HG03571 (cell line): ENCODE data around the gene ABCA13.

Experiments
- ATAC-seq: cut with Tn5 transposase; IDR thresholded peaks from one replicate; pipeline ENCODE4 v1.9.1; 2021; ENCODE audit not compliant: unreplicated experiment

ABCA13 gene

GRCh38 chr7:48296966-48297365, 125.7 kb downstream of the ABCA13 start:
- no peak for ATAC-seq

DNA sequence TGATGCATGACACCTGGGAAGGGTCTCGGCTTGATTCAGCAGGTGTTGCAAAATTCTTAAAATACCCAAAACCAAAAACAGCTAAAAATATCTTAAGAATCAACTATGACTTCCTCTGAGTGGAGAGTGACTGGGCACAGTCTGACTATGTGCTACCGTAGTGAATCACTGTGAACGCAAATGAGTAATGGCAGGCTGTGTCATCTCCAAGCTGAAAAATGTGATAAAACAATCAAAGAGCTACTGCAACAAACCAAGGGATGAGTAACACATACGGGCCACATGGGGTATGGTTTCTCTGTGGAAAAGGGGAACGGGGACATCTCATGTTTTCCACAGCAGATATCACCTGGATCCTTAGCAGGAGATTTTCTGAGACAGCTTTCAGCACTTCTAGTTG, 127.5 kb downstream of the ABCA13 start:
- no peak for ATAC-seq

DNA sequence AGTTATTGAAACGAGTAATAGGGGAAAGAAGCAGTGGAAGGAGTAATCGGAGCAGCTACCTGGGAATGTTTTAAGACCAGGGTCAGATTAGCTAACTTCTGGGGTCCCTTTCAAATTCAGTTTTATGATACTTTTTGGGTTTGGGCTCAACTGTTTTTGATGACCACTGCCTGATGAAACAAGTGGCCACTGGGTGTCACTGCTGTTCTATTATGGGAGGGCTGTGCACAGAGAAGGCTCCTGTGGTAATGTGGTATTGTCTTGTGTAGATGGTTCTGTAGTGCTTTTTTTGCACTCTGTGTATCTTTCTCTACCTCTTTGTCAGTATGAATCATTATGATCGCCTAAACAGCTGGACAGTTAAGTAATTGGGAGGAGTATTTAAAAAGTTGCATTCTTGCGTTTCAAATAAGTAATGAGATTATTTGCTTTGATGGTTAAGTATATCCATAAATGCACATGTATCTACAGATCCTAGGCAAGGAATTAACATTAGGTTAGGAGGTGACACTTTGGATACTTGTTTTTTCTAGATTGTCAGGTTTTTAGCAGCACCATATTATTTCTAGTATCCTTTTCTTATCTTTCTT, 128.4 kb downstream of the ABCA13 start:
- peak; percentile 91 for ATAC-seq

- no peak for ATAC-seq
Measured at GRCh38 chr7:48300301-48300700, 129.0 kb downstream of the ABCA13 start.

DNA sequence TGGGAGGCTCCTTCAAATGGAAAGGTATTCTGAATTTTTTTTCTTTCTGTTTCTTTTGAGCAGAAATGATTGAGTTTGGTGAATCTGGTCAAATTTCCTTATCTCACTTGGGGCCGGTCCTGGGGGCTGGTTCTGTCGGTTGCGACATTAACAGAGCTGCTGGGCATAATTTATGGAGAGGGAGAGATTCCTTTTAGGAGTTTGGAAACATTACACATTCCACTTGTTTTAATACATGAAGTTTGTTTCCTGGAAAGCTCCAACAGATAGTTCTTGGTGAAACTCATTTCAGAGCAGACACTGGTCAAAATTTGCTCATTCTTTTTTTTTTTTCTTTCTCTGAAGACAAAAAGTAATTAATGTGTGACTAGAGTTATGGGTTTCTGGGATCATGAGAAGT, 129.9 kb downstream of the ABCA13 start:
- no peak for ATAC-seq

DNA sequence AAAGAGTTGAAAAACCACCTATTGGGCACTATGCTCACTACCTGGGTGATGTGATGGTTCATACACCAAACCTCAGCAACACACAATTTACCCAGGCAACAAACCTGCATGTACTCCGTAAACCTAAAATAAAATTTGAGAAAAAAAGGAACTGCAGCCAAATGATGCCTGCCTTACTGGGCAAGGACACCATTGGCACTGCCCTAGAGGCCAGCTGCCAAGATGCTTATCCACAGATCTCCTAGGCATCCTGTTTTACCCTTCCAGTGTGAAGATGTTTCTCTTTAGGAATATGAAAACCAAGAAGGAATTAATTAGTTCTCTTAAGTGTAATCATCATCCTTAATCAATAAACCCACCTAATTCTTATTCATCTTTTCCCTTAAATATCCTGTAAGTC, 133.4 kb downstream of the ABCA13 start:
- no peak for ATAC-seq

DNA sequence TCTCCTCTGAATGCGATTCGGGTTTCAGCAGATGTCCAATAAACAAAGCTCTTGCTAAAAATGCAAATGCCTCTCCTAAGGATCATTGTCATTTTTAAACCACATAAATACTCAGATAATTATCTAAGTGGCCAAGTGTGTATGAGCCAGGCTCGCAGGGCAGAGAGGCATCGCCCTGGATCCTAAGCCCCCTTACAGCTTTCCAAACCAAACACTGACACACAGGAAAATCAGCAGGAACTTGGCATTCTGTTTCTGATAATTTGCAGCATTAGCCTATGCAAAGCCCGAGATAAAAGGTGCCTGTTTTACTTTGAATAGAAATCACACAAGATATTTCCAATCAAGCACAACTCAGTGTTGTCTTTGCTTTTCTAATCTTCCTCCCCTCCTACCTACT, 134.4 kb downstream of the ABCA13 start:
- ATAC-seq = no peak

- no peak for ATAC-seq
Measured at GRCh38 chr7:48307041-48307714, 135.9 kb downstream of the ABCA13 start.

- ATAC-seq = no peak
Measured at GRCh38 chr7:48309720-48310119, 138.5 kb downstream of the ABCA13 start.

- no peak for ATAC-seq
Measured at GRCh38 chr7:48311464-48312100, 140.3 kb downstream of the ABCA13 start.

DNA sequence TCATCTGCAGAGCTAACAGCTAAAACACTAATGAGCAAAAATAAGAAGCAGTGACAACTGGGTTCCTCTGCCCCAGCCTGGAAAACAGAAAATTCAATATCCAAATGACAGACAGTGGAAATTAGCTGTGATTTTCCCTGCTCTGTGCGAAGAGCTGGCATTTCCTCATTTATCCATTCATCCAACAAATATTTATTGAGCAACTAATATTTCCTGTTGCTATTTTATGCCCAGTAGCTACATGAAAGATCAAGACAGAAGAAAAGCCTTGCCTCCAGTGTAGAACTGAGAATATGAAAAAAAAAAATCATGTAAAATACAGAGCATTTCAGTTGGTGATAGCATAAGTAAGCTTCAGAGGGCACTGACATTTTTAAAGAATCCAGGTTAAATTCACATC, 140.9 kb downstream of the ABCA13 start:
- ATAC-seq = no peak

GRCh38 chr7:48316768-48317167, 145.5 kb downstream of the ABCA13 start:
- ATAC-seq = no peak

- ATAC-seq = no peak
Measured at GRCh38 chr7:48317360-48317759, 146.1 kb downstream of the ABCA13 start.

DNA sequence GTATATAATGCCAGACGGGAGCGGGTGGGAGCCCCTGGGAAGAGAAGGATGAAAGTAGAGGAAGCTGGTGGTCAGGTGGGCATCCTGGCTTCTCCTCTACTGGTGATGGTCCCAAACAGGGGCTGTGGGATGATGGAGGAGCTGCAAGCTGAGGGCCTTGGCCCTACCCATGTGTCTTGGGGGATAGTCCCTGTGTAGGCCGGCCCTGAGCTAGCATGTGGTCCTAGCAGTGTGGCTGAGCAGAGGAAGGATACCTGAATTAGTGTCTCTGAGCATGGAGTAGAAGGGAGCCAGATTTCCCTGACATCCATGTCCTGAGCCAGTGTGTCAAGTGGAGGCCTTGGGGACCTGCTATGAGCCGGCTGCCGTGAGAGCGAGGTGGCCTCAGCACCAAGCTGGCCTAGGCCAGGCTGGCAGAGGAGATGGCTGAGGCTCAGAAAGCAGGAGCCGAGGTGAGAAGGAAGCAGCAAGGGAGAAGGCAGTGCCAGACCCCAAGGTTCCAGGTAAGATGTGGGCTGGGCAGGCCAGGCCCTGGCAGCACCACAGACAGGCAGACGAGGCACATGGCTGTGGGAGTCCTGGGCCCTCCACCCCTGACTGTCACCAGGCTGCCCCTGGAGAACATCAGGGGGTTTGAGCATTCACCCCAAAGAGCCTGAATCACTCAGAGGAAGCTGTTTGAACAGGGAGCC, 150.2 kb downstream of the ABCA13 start:
- ATAC-seq = no peak

DNA sequence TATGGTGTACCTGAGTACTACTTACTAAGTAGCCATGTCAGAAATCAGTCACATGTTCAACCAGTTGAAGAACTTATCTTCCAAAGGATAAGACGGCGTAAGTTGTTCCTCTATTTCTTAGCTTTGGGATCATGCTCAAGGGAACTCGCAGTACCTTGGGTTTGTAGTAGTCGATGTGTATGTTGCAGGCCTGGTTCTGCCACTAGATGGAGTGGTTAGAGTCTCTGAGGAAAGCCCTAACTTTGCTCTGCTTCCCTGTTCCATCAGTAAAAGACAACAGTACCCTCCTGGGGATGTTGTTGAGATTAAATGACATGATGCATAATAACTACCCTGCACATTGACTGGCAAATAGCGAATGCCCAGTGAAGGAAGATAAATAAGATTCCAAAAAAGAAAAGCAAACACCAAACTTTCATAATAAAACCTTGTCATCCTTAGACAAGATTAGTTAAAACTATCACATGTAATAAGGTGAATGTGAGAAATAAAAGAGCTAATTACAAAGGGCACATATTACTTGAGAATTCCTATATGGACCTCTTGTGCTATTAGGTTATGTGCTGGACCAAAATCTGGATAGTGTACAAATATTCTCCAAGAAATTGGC, 165.9 kb downstream of the ABCA13 start:
- no peak for ATAC-seq

- no peak for ATAC-seq
Measured at GRCh38 chr7:48337781-48338180, 166.5 kb downstream of the ABCA13 start.

GRCh38 chr7:48347230-48347825, 176.1 kb downstream of the ABCA13 start:
- ATAC-seq = no peak

DNA sequence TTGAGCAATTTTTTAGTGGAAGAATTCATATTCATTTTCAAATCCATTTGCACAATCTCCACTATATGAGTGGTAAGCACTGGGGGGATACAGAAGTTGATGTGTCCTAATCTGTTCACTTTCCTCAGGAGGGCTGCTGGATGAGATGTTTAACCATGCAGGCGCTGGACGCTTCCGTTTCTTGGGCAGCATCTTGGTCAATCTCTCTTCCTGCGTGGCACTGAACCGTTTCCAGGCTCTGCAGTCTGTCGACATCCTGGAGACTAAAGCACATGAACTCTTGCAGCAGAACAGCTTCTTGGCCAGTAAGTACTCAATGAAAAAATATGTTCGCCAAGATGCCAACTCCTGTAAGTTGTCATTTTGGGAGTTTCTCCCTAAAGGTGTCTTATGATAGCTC, 179.3 kb downstream of the ABCA13 start:
- no peak for ATAC-seq

- no peak for ATAC-seq
Measured at GRCh38 chr7:48351900-48352299, 180.6 kb downstream of the ABCA13 start.

DNA sequence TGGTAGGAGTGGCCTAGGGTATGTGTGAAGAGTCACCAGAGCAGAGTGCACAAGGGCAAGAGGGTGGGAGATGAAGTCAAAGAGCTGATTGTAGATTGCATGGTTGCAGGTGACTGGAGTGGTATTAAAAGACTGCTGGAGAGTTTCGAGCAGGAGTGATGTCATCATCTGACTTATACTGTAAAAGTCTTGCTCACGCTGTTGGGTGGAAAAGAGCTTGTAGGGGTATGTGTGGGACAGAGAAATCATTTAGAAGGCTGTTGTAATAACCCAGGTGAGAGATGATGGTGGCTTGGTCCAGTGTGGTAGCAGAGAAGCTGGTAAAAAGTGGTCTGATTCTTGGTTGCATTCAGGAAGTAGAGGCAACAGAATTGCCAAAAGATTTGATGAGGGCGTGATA, 184.1 kb downstream of the ABCA13 start:
- ATAC-seq = no peak

- ATAC-seq = no peak
Measured at GRCh38 chr7:48360574-48360973, 189.3 kb downstream of the ABCA13 start.
